H9 (cell line): ENCODE measurements around the gene GYG1. TPM values are rescaled to one million over a fixed set of nuclear protein-coding genes. Genes with fewer than 3 reads are reported as not detected.

Experiments
- DNase-seq: peaks from one replicate; pipeline ENCODE4 v3.0.0-alpha.2; 2017
- H2AFZ ChIP-seq: one replicate; pipeline ENCODE4 v1.6.1; 2013; ENCODE audit warnings: mild to moderate bottlenecking, low read length, control low read depth, moderate library complexity
- H2AK5ac ChIP-seq: 2 replicates; pipeline ENCODE4 v1.6.1; 2013; ENCODE audit warnings: low read length, control low read depth, mixed read lengths; ENCODE audit not compliant: insufficient read length
- H2BK120ac ChIP-seq: one replicate; pipeline ENCODE4 v1.6.1; 2013; ENCODE audit warnings: low read depth, mild to moderate bottlenecking, low read length, control low read depth, inconsistent platforms; ENCODE audit not compliant: poor library complexity, severe bottlenecking
- H2BK12ac ChIP-seq: 2 replicates; pipeline ENCODE4 v1.6.1; 2013; ENCODE audit warnings: low read length, control low read depth, mixed read lengths, low read depth; ENCODE audit not compliant: insufficient read length
- H2BK15ac ChIP-seq: 2 replicates; pipeline ENCODE4 v1.6.1; 2013; ENCODE audit warnings: low read depth, low read length, control low read depth
- H2BK20ac ChIP-seq: one replicate; pipeline ENCODE4 v1.6.1; 2013; ENCODE audit warnings: low read depth, mild to moderate bottlenecking, low read length, control low read depth, inconsistent platforms; ENCODE audit not compliant: poor library complexity, severe bottlenecking
- H2BK5ac ChIP-seq: 2 replicates; pipeline ENCODE4 v1.6.1; 2013; ENCODE audit warnings: low read length, control low read depth, mixed read lengths; ENCODE audit not compliant: insufficient read length
- H3K14ac ChIP-seq: 2 replicates; pipeline ENCODE4 v1.6.1; 2013; ENCODE audit warnings: low read length, control low read depth; ENCODE audit not compliant: insufficient read depth
- H3K18ac ChIP-seq: 2 replicates; pipeline ENCODE4 v1.6.1; 2013; ENCODE audit warnings: low read depth, mild to moderate bottlenecking, mixed read lengths, low read length, control low read depth; ENCODE audit not compliant: insufficient read length
- H3K23ac ChIP-seq: 2 replicates; pipeline ENCODE4 v1.6.1; 2013; ENCODE audit warnings: low read length, control low read depth, mixed read lengths, low read depth; ENCODE audit not compliant: insufficient read length
- H3K23me2 ChIP-seq: 2 replicates; pipeline ENCODE4 v1.6.1; 2013; ENCODE audit warnings: low read depth, mild to moderate bottlenecking, mixed read lengths, low read length, control low read depth; ENCODE audit not compliant: insufficient read length, poor library complexity, severe bottlenecking
- H3K27ac ChIP-seq: 2 replicates; pipeline ENCODE4 v1.5.1; 2013; ENCODE audit warnings: low read length, control low read depth, mixed read lengths, low read depth; ENCODE audit not compliant: insufficient read length
- H3K27me3 ChIP-seq: 2 replicates; pipeline ENCODE4 v1.6.1; 2013; ENCODE audit warnings: low read length, control low read depth, inconsistent platforms; ENCODE audit not compliant: insufficient read depth
- H3K4ac ChIP-seq: 2 replicates; pipeline ENCODE4 v1.6.1; 2013; ENCODE audit warnings: low read depth, mild to moderate bottlenecking, control low read depth, inconsistent platforms, low read length, moderate library complexity
- H3K4me1 ChIP-seq: 2 replicates; pipeline ENCODE4 v1.6.1; 2013; ENCODE audit warnings: low read length, control low read depth, inconsistent platforms; ENCODE audit not compliant: insufficient read depth
- H3K4me2 ChIP-seq: 2 replicates; pipeline ENCODE4 v1.6.1; 2013; ENCODE audit warnings: low read length, control low read depth, mixed read lengths; ENCODE audit not compliant: insufficient read length, insufficient read depth
- H3K56ac ChIP-seq: 2 replicates; pipeline ENCODE4 v1.6.1; 2013; ENCODE audit warnings: low read depth, mild to moderate bottlenecking, mixed read lengths, low read length, control low read depth; ENCODE audit not compliant: insufficient read length
- H3K79me1 ChIP-seq: 2 replicates; pipeline ENCODE4 v1.6.1; 2013; ENCODE audit warnings: low read depth, mild to moderate bottlenecking, moderate library complexity, low read length, control low read depth, inconsistent platforms; ENCODE audit not compliant: insufficient read depth, poor library complexity, severe bottlenecking
- H3K79me2 ChIP-seq: 2 replicates; pipeline ENCODE4 v1.6.1; 2013; ENCODE audit warnings: low read length, control low read depth, inconsistent platforms; ENCODE audit not compliant: insufficient read depth
- H3K9ac ChIP-seq: 2 replicates; pipeline ENCODE4 v1.6.1; 2013; ENCODE audit warnings: low read length, control low read depth, mixed read lengths; ENCODE audit not compliant: insufficient read length; ENCODE audit errors: extremely low read depth
- H3K9me3 ChIP-seq: one replicate; pipeline ENCODE4 v1.6.1; 2013; ENCODE audit warnings: low read depth, low read length, inconsistent platforms; ENCODE audit not compliant: control insufficient read depth
- H3T11ph ChIP-seq: one replicate; pipeline ENCODE4 v1.6.1; 2013; ENCODE audit warnings: mild to moderate bottlenecking, low read length, control low read depth, inconsistent platforms
- H4K20me1 ChIP-seq: one replicate; pipeline ENCODE4 v1.6.1; 2013; ENCODE audit not compliant: control insufficient read depth, insufficient read length, insufficient read depth
- H4K5ac ChIP-seq: 2 replicates; pipeline ENCODE4 v1.6.1; 2013; ENCODE audit warnings: low read depth, mild to moderate bottlenecking, mixed read lengths, low read length, control low read depth; ENCODE audit not compliant: insufficient read length
- H4K8ac ChIP-seq: replicated peaks from 2 replicates; pipeline ENCODE4 v1.6.1; 2013; ENCODE audit warnings: low read length, control low read depth, mixed read lengths, low read depth; ENCODE audit not compliant: insufficient read length
- H4K91ac ChIP-seq: 2 replicates; pipeline ENCODE4 v1.6.1; 2013; ENCODE audit warnings: low read depth, mild to moderate bottlenecking, moderate library complexity, mixed read lengths, low read length, control low read depth; ENCODE audit not compliant: insufficient read length
- H3K27ac Mint-ChIP-seq, 3 experiments: 2 replicates in 2 of 3; 3 replicates in 1 of 3; pipeline ENCODE4 v1.8.0; 2020 to 2021; ENCODE audit warnings: mixed read lengths in 3 of 3, mild to moderate bottlenecking in 1 of 3, moderate library complexity in 1 of 3
- H3K27me3 Mint-ChIP-seq: 2 replicates; pipeline ENCODE4 v1.8.0; 2021; ENCODE audit warnings: low read depth, mild to moderate bottlenecking, moderate library complexity, mixed read lengths
- H3K36me3 Mint-ChIP-seq, 3 experiments: 2 replicates in 2 of 3; 3 replicates in 1 of 3; pipeline ENCODE4 v1.8.0; 2020 to 2021; ENCODE audit warnings: low read depth in 3 of 3, mixed read lengths in 3 of 3; ENCODE audit not compliant: insufficient read depth in 1 of 3
- H3K4me1 Mint-ChIP-seq, 2 experiments: 2 replicates each; pipeline ENCODE4 v1.8.0; 2020; ENCODE audit warnings: mixed read lengths in 2 of 2
- H3K4me3 Mint-ChIP-seq, 2 experiments: 2 replicates in 1 of 2; 3 replicates in 1 of 2; pipeline ENCODE4 v1.8.0; 2020 to 2021; ENCODE audit warnings: mild to moderate bottlenecking in 2 of 2, mixed read lengths in 2 of 2, moderate library complexity in 1 of 2
- H3K9me3 Mint-ChIP-seq, 2 experiments: 2 replicates in 1 of 2; 3 replicates in 1 of 2; pipeline ENCODE4 v1.8.0; 2020; ENCODE audit warnings: mild to moderate bottlenecking in 2 of 2, mixed read lengths in 2 of 2, moderate library complexity in 1 of 2
- CTCF ChIP-seq: fragments of 200-600 bp; sonication (generic); conservative IDR thresholded peaks from 3 replicates; pipeline ENCODE4 v1.8.0; 2021; ENCODE audit warnings: antibody characterized with exemption, mild to moderate bottlenecking
- WGBS: extraction: QIAGEN DNeasy Blood & Tissue Kit; methylation state at CpG from one replicate; pipeline ENCODE4 v1.1.7; 2013; ENCODE audit warnings: missing lambda C conversion rate, low lambda C conversion rate, mixed read lengths; ENCODE audit not compliant: insufficient read length; ENCODE audit errors: extremely low coverage; 5-methylcytosine and 5-hydroxymethylcytosine counted together
- total RNA-seq: library from RNA; stranded (reverse); gene quantifications from 2 replicates; pipeline ENCODE4 v1.2.1, GENCODE V29; 2021

The GYG1 gene
- total RNA-seq, 1 experiment from 2014 or later, result 31.5 TPM

- H3K9ac ChIP-seq, result no peak overlapping the region
- no peaks in the 10 kb centered on the region; the same call in 1 of the 2 replicates for H3K27me3 ChIP-seq
- H3K23ac ChIP-seq, result no peak overlapping the region
- Mint-ChIP-seq H3K27me3 (peaks cover 9% of the 10 kb centered on the region), H3K36me3 (peaks cover 2 to 24% (median 20%) of the 10 kb centered on the region in 3 experiments; a peak in 5 of 7 replicates), H3K4me3 (no peak overlapping the region), H3K27ac (no peak overlapping the region; a peak in 2 of 7 replicates), H3K4me1 (peaks cover 32 to 34% of the 10 kb centered on the region in 2 experiments), H3K9me3 (no peaks in the 10 kb centered on the region)
- no peak overlapping the region for H4K8ac ChIP-seq
- no peak overlapping the region for H3K27ac ChIP-seq
- H4K20me1 ChIP-seq, result no peaks in the 10 kb centered on the region
- DNase-seq, result no peak
- WGBS, result no CpG with 5 or more reads among the region's 1 CpG
- H3K18ac ChIP-seq, result no peak overlapping the region
- no peak overlapping the region for H2BK12ac ChIP-seq
- H3T11ph ChIP-seq, result no peak overlapping the region
- H3K23me2 ChIP-seq, result no peaks in the 10 kb centered on the region
- no peak overlapping the region for H2BK5ac ChIP-seq
- peaks cover 2% of the 10 kb centered on the region; the same call in 1 of the 2 replicates for H3K79me2 ChIP-seq
- no peak overlapping the region for H2AFZ ChIP-seq
- no peaks in the 10 kb centered on the region for H3K79me1 ChIP-seq
- H2BK120ac ChIP-seq, result no peak overlapping the region
- no peak for TF ChIP-seq CTCF
- no peaks in the 10 kb centered on the region for H3K9me3 ChIP-seq
- no peak overlapping the region for H4K5ac ChIP-seq
- no peak overlapping the region for H3K4ac ChIP-seq
- H3K4me1 ChIP-seq, result peaks cover 6% of the 10 kb centered on the region; the same call in 1 of the 2 replicates
- H4K91ac ChIP-seq, result no peak overlapping the region
- H3K56ac ChIP-seq, result no peak overlapping the region
- H2BK20ac ChIP-seq, result no peak overlapping the region
- H3K14ac ChIP-seq, result no peak overlapping the region
- no peak overlapping the region for H3K4me2 ChIP-seq
- H2AK5ac ChIP-seq, result no peak overlapping the region
- no peak overlapping the region for H2BK15ac ChIP-seq
These were observed 6.3 kb downstream of the GYG1 start for GRCh38 chr3:148997623-148998022.
